ENCODE data around the gene PIWIL4. TPM values are rescaled to one million over a fixed set of nuclear protein-coding genes. Genes with fewer than 3 reads are reported as not detected.

PIWIL4 gene
- total RNA-seq, 1 experiment from 2014 or later, result not detected

GRCh38 chr11:94650756-94651155 lies 83.6 kb downstream of the PIWIL4 start:
- Histone ChIP-seq H3K4ac (ENCODE audit: low read depth, low read length) (no peak overlapping the region), H3K79me1 (ENCODE audit: insufficient read depth, low read depth, low read length, poor library complexity, severe bottlenecking) (no peaks in the 10 kb centered on the region), H3K23ac (ENCODE audit: insufficient read length, low read depth, low read length) (peak overlapping the region; percentile 36), H2AFZ (ENCODE audit: low read length) (no peak overlapping the region), H3K27me3 (ENCODE audit: insufficient read depth, low read length) (no peaks in the 10 kb centered on the region), H3K9me3 (ENCODE audit: control insufficient read depth, low read depth, low read length) (no peaks in the 10 kb centered on the region), H2BK15ac (ENCODE audit: low read depth, low read length) (no peak overlapping the region), H3K9ac (ENCODE audit: extremely low read depth, insufficient read length, low read length) (peak overlapping the region; percentile 92), H2BK5ac (ENCODE audit: insufficient read length, low read length) (peak overlapping the region; percentile 42), H3K56ac (ENCODE audit: insufficient read length, low read depth, low read length) (peak overlapping the region; percentile 56), H2BK120ac (ENCODE audit: low read depth, low read length, poor library complexity, severe bottlenecking) (no peak overlapping the region), H3K18ac (ENCODE audit: insufficient read length, low read depth, low read length) (peak overlapping the region; percentile 19), H4K91ac (ENCODE audit: insufficient read length, low read depth, low read length) (no peak overlapping the region), H2BK20ac (ENCODE audit: low read depth, low read length, poor library complexity, severe bottlenecking) (no peak overlapping the region), H3K4me2 (ENCODE audit: insufficient read depth, insufficient read length, low read length) (peak overlapping the region; percentile 72), H2AK5ac (ENCODE audit: insufficient read length, low read length) (no peak overlapping the region), H3K4me1 (ENCODE audit: insufficient read depth, low read length) (peaks cover 20% of the 10 kb centered on the region), H4K5ac (ENCODE audit: insufficient read length, low read depth, low read length) (peak overlapping the region; percentile 85), H4K20me1 (ENCODE audit: control insufficient read depth, insufficient read depth, insufficient read length) (no peaks in the 10 kb centered on the region), H2BK12ac (ENCODE audit: insufficient read length, low read depth, low read length) (peak overlapping the region; percentile 2), H3K79me2 (ENCODE audit: insufficient read depth, low read length) (peaks cover 17% of the 10 kb centered on the region; the same call in 1 of the 2 replicates), H3T11ph (ENCODE audit: low read length) (peak overlapping the region; percentile 19), H3K23me2 (ENCODE audit: insufficient read length, low read depth, low read length, poor library complexity, severe bottlenecking) (no peaks in the 10 kb centered on the region), H4K8ac (replicated peaks; ENCODE audit: insufficient read length, low read depth, low read length) (no peak overlapping the region), H3K14ac (ENCODE audit: insufficient read depth, low read length) (peak overlapping the region; percentile 53; the same call in 1 of the 2 replicates), H3K27ac (ENCODE audit: insufficient read length, low read depth, low read length) (peak overlapping the region; percentile 83)
- H3K27ac Mint-ChIP-seq, result peak overlapping the region; percentile 44 to 99 (median 94); a peak in 6 of 7 replicates
- peaks cover 4 to 36% (median 19%) of the 10 kb centered on the region in 3 experiments; a peak in 6 of 7 replicates for H3K36me3 Mint-ChIP-seq (ENCODE audit: insufficient read depth in 1 of 3, low read depth in 3 of 3)
- WGBS (ENCODE audit: extremely low coverage, insufficient read length, low lambda C conversion rate), result no CpG with 5 or more reads among the region's 7 CpGs
- TF ChIP-seq CTCF (conservative IDR thresholded peaks at IDR 0.05), result no peak
- peaks cover 65 to 81% of the 10 kb centered on the region in 2 experiments for H3K4me1 Mint-ChIP-seq
- peaks cover 2% of the 10 kb centered on the region; the same call in 1 of the 2 replicates for H3K27me3 Mint-ChIP-seq (ENCODE audit: low read depth)
- DNase-seq, result no peak
- no peaks in the 10 kb centered on the region; a peak in 1 of 5 replicates for H3K9me3 Mint-ChIP-seq
- H3K4me3 Mint-ChIP-seq, result peak overlapping the region; percentile 74 to 83
